Measurements from ENCODE around the gene FLVCR2. TPM values are rescaled to one million over a fixed set of nuclear protein-coding genes. Genes with fewer than 3 reads are reported as not detected.

Gene FLVCR2
- polyA plus RNA-seq, 1 donor from 2014 or later, result not detected

DNA sequence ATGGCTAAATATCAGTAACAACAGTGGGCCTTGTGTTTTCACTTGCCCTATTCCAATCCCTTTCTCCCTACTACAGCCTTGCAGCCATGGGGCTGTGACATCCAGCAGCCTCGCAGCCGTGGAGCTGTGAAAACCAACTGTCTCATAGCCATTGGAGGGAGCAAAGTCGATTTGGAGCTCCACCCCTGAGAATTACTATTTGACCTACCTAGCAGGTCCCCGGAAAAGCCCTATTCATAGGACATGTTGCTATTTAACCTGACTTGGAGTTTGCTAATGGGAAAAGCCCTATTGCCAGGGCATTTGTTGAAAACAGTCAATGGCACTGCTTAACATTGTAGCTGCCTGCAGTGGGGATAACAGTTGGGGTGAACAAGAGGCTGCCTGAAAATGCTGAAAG is 49.0 kb downstream of the FLVCR2 start:
- Histone ChIP-seq H3K36me3 (ENCODE audit: insufficient read depth, low read length) (no peaks in the 10 kb centered on the region), H2AFZ (ENCODE audit: low read depth, low read length) (no peak overlapping the region), H3K27ac (ENCODE audit: low read length) (no peak overlapping the region), H3K9me2 (ENCODE audit: insufficient read depth, low read length) (no peaks in the 10 kb centered on the region), H3F3A (ENCODE audit: insufficient read depth, low read length, poor library complexity, severe bottlenecking) (no peaks in the 10 kb centered on the region), H3K4me3 (ENCODE audit: low read length) (no peak overlapping the region), H4K20me1 (ENCODE audit: insufficient read depth) (no peaks in the 10 kb centered on the region), H3K4me2 (ENCODE audit: low read length) (no peak overlapping the region), H3K79me2 (replicated peaks; ENCODE audit: insufficient read depth, low read length) (no peaks in the 10 kb centered on the region), H3K9ac (ENCODE audit: low read length) (no peak overlapping the region), H3K27me3 (ENCODE audit: insufficient read depth, low read depth, low read length) (no peaks in the 10 kb centered on the region), H3K9me3 (ENCODE audit: low read length) (no peaks in the 10 kb centered on the region)
- TF ChIP-seq RAD21 (conservative IDR thresholded peaks at IDR 0.05) (no peak), TAF1 (IDR thresholded peaks at IDR 0.05; ENCODE audit: low read depth) (no peak), POLR2AphosphoS5 (IDR thresholded peaks at IDR 0.05) (no peak), MXI1 (conservative IDR thresholded peaks at IDR 0.05; ENCODE audit: poor library complexity, severe bottlenecking) (no peak), EP300 (conservative IDR thresholded peaks at IDR 0.05; ENCODE audit: poor library complexity, severe bottlenecking) (no peak), SMC3 (conservative IDR thresholded peaks at IDR 0.05; ENCODE audit: poor library complexity) (no peak)
- TF ChIP-seq, protein P1, sequence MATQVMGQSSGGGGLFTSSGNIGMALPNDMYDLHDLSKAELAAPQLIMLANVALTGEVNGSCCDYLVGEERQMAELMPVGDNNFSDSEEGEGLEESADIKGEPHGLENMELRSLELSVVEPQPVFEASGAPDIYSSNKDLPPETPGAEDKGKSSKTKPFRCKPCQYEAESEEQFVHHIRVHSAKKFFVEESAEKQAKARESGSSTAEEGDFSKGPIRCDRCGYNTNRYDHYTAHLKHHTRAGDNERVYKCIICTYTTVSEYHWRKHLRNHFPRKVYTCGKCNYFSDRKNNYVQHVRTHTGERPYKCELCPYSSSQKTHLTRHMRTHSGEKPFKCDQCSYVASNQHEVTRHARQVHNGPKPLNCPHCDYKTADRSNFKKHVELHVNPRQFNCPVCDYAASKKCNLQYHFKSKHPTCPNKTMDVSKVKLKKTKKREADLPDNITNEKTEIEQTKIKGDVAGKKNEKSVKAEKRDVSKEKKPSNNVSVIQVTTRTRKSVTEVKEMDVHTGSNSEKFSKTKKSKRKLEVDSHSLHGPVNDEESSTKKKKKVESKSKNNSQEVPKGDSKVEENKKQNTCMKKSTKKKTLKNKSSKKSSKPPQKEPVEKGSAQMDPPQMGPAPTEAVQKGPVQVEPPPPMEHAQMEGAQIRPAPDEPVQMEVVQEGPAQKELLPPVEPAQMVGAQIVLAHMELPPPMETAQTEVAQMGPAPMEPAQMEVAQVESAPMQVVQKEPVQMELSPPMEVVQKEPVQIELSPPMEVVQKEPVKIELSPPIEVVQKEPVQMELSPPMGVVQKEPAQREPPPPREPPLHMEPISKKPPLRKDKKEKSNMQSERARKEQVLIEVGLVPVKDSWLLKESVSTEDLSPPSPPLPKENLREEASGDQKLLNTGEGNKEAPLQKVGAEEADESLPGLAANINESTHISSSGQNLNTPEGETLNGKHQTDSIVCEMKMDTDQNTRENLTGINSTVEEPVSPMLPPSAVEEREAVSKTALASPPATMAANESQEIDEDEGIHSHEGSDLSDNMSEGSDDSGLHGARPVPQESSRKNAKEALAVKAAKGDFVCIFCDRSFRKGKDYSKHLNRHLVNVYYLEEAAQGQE (IDR thresholded peaks at IDR 0.05; ENCODE audit: borderline replicate concordance), result no peak
- TF ChIP-seq, protein P2, sequence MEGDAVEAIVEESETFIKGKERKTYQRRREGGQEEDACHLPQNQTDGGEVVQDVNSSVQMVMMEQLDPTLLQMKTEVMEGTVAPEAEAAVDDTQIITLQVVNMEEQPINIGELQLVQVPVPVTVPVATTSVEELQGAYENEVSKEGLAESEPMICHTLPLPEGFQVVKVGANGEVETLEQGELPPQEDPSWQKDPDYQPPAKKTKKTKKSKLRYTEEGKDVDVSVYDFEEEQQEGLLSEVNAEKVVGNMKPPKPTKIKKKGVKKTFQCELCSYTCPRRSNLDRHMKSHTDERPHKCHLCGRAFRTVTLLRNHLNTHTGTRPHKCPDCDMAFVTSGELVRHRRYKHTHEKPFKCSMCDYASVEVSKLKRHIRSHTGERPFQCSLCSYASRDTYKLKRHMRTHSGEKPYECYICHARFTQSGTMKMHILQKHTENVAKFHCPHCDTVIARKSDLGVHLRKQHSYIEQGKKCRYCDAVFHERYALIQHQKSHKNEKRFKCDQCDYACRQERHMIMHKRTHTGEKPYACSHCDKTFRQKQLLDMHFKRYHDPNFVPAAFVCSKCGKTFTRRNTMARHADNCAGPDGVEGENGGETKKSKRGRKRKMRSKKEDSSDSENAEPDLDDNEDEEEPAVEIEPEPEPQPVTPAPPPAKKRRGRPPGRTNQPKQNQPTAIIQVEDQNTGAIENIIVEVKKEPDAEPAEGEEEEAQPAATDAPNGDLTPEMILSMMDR (IDR thresholded peaks at IDR 0.05; ENCODE audit: poor library complexity, severe bottlenecking), result no peak

DNA sequence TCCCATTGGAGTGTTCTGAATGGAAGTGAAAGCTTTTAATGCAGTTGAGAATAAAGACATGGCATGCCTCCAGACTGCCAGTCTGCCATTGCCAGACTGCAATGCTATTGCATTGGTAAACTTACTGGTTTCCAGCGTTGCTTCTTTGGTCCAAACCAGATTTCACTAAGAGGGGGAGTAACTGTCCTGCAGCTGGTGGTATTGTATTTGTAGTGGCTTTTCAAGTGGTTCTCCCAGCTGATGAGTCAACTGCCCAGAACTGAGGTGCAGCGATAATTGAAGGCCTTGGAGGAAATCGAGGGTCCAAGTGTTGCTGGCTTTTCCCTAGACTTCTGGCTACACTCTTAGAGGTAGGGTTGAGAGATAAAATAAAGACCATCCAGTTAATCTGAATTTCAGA is 50.4 kb downstream of the FLVCR2 start:
- H3K79me2 ChIP-seq (replicated peaks; ENCODE audit: insufficient read depth, low read length), result no peaks in the 10 kb centered on the region
- H3K27ac ChIP-seq (ENCODE audit: low read length), result no peak overlapping the region
- H3F3A ChIP-seq (ENCODE audit: insufficient read depth, low read length, poor library complexity, severe bottlenecking), result no peaks in the 10 kb centered on the region
- TF ChIP-seq EZH2 (IDR thresholded peaks at IDR 0.05; ENCODE audit: borderline replicate concordance, insufficient read depth, low read length, poor library complexity, severe bottlenecking) (no peak), MXI1 (conservative IDR thresholded peaks at IDR 0.05; ENCODE audit: poor library complexity, severe bottlenecking) (no peak), EP300 (conservative IDR thresholded peaks at IDR 0.05; ENCODE audit: poor library complexity, severe bottlenecking) (no peak), SMC3 (conservative IDR thresholded peaks at IDR 0.05; ENCODE audit: poor library complexity) (no peak), POLR2AphosphoS5 (IDR thresholded peaks at IDR 0.05) (no peak), TAF1 (IDR thresholded peaks at IDR 0.05; ENCODE audit: low read depth) (no peak), RAD21 (conservative IDR thresholded peaks at IDR 0.05) (no peak)
- TF ChIP-seq, protein P1 (IDR thresholded peaks at IDR 0.05; ENCODE audit: borderline replicate concordance), result no peak
- TF ChIP-seq, protein P2 (IDR thresholded peaks at IDR 0.05; ENCODE audit: poor library complexity, severe bottlenecking), result no peak
- H3K9me2 ChIP-seq (ENCODE audit: insufficient read depth, low read length), result no peaks in the 10 kb centered on the region
- no peak overlapping the region for H2AFZ ChIP-seq (ENCODE audit: low read depth, low read length)
- H3K9me3 ChIP-seq (ENCODE audit: low read length), result no peaks in the 10 kb centered on the region
- no peaks in the 10 kb centered on the region for H3K36me3 ChIP-seq (ENCODE audit: insufficient read depth, low read length)
- no peak overlapping the region for H3K4me2 ChIP-seq (ENCODE audit: low read length)
- no peak overlapping the region for H3K4me3 ChIP-seq (ENCODE audit: low read length)
- no peak overlapping the region for H3K9ac ChIP-seq (ENCODE audit: low read length)
- no peaks in the 10 kb centered on the region for H3K27me3 ChIP-seq (ENCODE audit: insufficient read depth, low read depth, low read length)
- H4K20me1 ChIP-seq (ENCODE audit: insufficient read depth), result no peaks in the 10 kb centered on the region

Measured in neural cell (in vitro differentiated cells).